Measurements from ENCODE around the gene TNNI3K.

GRCh38 chr1:74526708-74527107 is 291.5 kb downstream of the TNNI3K start:
- TF ChIP-seq POLR2A (IDR thresholded peaks at IDR 0.05) (no peak), CTCF (IDR thresholded peaks at IDR 0.05) (no peak)
